Measurements from ENCODE around the gene CIT.

DNA sequence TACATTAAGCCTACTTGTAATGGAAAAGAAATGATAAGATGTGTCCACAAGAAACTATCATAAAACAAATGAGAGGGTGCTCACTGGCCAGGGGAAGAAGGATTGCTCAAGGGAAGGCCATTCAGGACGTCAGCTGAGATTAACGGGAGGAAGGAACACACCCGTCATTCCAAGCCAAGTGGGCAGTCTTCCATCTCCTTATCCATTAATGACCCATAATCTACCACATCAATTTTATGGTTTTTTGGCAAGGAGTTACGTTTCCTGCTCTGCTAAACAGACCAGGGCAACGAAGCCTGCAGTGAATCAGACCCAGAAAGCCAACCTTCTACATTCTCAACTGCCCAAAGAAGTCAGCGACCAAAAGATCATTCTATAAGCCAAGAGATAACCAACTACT, 184.1 kb downstream of the CIT start:
- TF ChIP-seq, protein P1, sequence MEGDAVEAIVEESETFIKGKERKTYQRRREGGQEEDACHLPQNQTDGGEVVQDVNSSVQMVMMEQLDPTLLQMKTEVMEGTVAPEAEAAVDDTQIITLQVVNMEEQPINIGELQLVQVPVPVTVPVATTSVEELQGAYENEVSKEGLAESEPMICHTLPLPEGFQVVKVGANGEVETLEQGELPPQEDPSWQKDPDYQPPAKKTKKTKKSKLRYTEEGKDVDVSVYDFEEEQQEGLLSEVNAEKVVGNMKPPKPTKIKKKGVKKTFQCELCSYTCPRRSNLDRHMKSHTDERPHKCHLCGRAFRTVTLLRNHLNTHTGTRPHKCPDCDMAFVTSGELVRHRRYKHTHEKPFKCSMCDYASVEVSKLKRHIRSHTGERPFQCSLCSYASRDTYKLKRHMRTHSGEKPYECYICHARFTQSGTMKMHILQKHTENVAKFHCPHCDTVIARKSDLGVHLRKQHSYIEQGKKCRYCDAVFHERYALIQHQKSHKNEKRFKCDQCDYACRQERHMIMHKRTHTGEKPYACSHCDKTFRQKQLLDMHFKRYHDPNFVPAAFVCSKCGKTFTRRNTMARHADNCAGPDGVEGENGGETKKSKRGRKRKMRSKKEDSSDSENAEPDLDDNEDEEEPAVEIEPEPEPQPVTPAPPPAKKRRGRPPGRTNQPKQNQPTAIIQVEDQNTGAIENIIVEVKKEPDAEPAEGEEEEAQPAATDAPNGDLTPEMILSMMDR (conservative IDR thresholded peaks at IDR 0.05; ENCODE audit: low read depth, low read length), result no peak
- TF ChIP-seq EZH2 (IDR thresholded peaks at IDR 0.05; ENCODE audit: low read length, unreplicated experiment), result no peak
